ENCODE results near the gene NDUFB11. TPM values are rescaled to one million over a fixed set of nuclear protein-coding genes. Genes with fewer than 3 reads are reported as not detected.
A peak's percentile ranks its signal among the peaks of the same experiment; 100 is the strongest.
"Not testable (repeated sequence)": the region's sequence is repeated elsewhere in the genome, so short reads cannot be mapped to it uniquely, and the experiment has no call there.

Gene NDUFB11
- total RNA-seq, 5 donors from 2014 or later (not counting 1 experiment from before 2014, with no cell fraction given), result 52.9 to 64.1 (median 57.8) TPM

GRCh38 chrX:47143894-47144625 is 442 bp downstream of the NDUFB11 start:
- peaks cover 26 to 43% (median 33%) of the 10 kb centered on the region in 3 donors for H3K4me1 Mint-ChIP-seq
- peak in 12 of 35 experiments; percentile 6 to 23 (median 16) for DNase-seq
- POLR2A ChIA-PET, result interaction anchor here (0.6 to 1.3 kb wide), 4 partner anchors 12 to 90 kb away, joined by 3 to 6 read pairs (median 4); no protein-coding TSS in a partner anchor

DNA sequence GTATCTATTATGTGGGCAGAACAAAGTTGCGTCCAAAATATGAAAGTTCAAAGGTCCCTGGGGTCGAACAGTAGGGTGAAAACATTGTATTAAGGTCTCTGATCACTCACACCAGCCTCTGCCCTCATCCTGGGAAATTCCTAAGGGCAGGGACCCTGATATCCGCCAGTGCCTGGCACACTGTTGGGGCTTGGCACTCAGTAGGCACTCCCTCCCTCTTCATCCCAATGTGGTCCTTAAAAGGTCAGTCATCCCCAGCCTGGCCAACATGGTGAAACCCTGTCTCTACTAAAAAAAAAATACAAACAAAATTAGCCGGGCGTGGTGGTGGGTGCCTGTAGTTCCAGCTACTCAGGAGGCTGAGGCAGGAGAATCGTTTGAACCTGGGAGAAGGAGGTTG is 6.3 kb downstream of the NDUFB11 start:
- Histone ChIP-seq H3K27ac (ENCODE audit: low read length) (no peak overlapping the region), H3K4me3 (ENCODE audit: control insufficient read depth in 1 of 2, extremely low read depth in 1 of 2, low read length in 1 of 2) (no peak overlapping the region), H3K4me1 (ENCODE audit: control insufficient read depth in 1 of 2, extremely low read depth in 1 of 2, insufficient read depth in 2 of 2, low read length in 2 of 2) (peaks cover 0 to 1% of the 10 kb centered on the region in 2 experiments), H3K27me3 (replicated peaks in 1 of 2; ENCODE audit: control insufficient read depth in 2 of 2, extremely low read depth in 1 of 2, insufficient read depth in 2 of 2, low read length in 1 of 2) (no peaks in the 10 kb centered on the region), H3K9me3 (no peaks in the 10 kb centered on the region), H3K36me3 (ENCODE audit: control insufficient read depth in 2 of 2, extremely low read depth in 1 of 2, insufficient read depth in 1 of 2, low read length in 1 of 2) (peaks cover 0 to 6% of the 10 kb centered on the region in 2 donors)
- POLR2A ChIA-PET, result no interaction called here
- no peaks in the 10 kb centered on the region for H3K27me3 Mint-ChIP-seq
- H3K4me3 Mint-ChIP-seq, result no peak overlapping the region
- DNase-seq, result no peak
- peaks cover 21% of the 10 kb centered on the region for H3K36me3 Mint-ChIP-seq
- H3K4me1 Mint-ChIP-seq, result peaks cover 5 to 13% (median 8%) of the 10 kb centered on the region in 3 donors
- ATAC-seq (replicated peaks in 1 of 4), result no peak
- H3K9me3 Mint-ChIP-seq, result no peaks in the 10 kb centered on the region
- no peak overlapping the region for H3K27ac Mint-ChIP-seq
- 100% methylated on average over 1 of the region's 6 CpGs for WGBS (ENCODE audit: insufficient coverage)
- CTCF ChIA-PET, result no interaction called here

More at GRCh38 chrX:47143894-47144625, 442 bp downstream of the NDUFB11 start:
- peak; percentile 4 to 5 (median 4) for ATAC-seq (replicated peaks in 1 of 4)
- Histone ChIP-seq H3K27ac (ENCODE audit: low read length) (peak overlapping the region; percentile 92), H3K27me3 (replicated peaks in 1 of 2; ENCODE audit: control insufficient read depth in 2 of 2, extremely low read depth in 1 of 2, insufficient read depth in 2 of 2, low read length in 1 of 2) (no peaks in the 10 kb centered on the region), H3K36me3 (ENCODE audit: control insufficient read depth in 2 of 2, extremely low read depth in 1 of 2, insufficient read depth in 1 of 2, low read length in 1 of 2) (peaks cover 0 to 12% of the 10 kb centered on the region in 2 donors), H3K9me3 (no peaks in the 10 kb centered on the region), H3K4me1 (ENCODE audit: control insufficient read depth in 1 of 2, extremely low read depth in 1 of 2, insufficient read depth in 2 of 2, low read length in 2 of 2) (peaks cover 3 to 33% of the 10 kb centered on the region in 2 experiments), H3K4me3 (ENCODE audit: control insufficient read depth in 1 of 2, extremely low read depth in 1 of 2, low read length in 1 of 2) (peak overlapping the region; percentile 74 to 92)
- WGBS (ENCODE audit: insufficient coverage), result 0% methylated on average over 20 of the region's 46 CpGs
- no peaks in the 10 kb centered on the region for H3K9me3 Mint-ChIP-seq
- H3K36me3 Mint-ChIP-seq, result peaks cover 26% of the 10 kb centered on the region
- H3K27me3 Mint-ChIP-seq, result peaks cover 0 to 6% of the 10 kb centered on the region in 2 donors
- CTCF ChIA-PET, result interaction anchor here in 1 of 2 donors (0.6 to 1.4 kb wide), 5 partner anchors 14 to 241 kb away, joined by 3 to 7 read pairs (median 5); no protein-coding TSS in a partner anchor
- peak overlapping the region; percentile 96 to 97 for H3K27ac Mint-ChIP-seq
- peak overlapping the region; percentile 95 to 99 (median 97) for H3K4me3 Mint-ChIP-seq

GRCh38 chrX:47135650-47136049 is 8.9 kb downstream of the NDUFB11 start:
- H3K9me3 ChIP-seq; H3K36me3 ChIP-seq (ENCODE audit: control insufficient read depth in 2 of 2, extremely low read depth in 1 of 2, insufficient read depth in 1 of 2, low read length in 1 of 2); H3K4me1 Mint-ChIP-seq; H3K27ac ChIP-seq (ENCODE audit: low read length); CTCF ChIA-PET; H3K4me3 ChIP-seq (ENCODE audit: control insufficient read depth in 1 of 2, extremely low read depth in 1 of 2, low read length in 1 of 2); H3K27ac Mint-ChIP-seq; H3K4me3 Mint-ChIP-seq; ATAC-seq (replicated peaks in 1 of 4); H3K4me1 ChIP-seq (ENCODE audit: control insufficient read depth in 1 of 2, extremely low read depth in 1 of 2, insufficient read depth in 2 of 2, low read length in 2 of 2); DNase-seq; H3K9me3 Mint-ChIP-seq; H3K27me3 ChIP-seq (replicated peaks in 1 of 2; ENCODE audit: control insufficient read depth in 2 of 2, extremely low read depth in 1 of 2, insufficient read depth in 2 of 2, low read length in 1 of 2); POLR2A ChIA-PET; H3K36me3 Mint-ChIP-seq; H3K27me3 Mint-ChIP-seq: not testable (repeated sequence)
- 100% methylated on average over 1 of the region's 5 CpGs for WGBS (ENCODE audit: insufficient coverage)

DNA sequence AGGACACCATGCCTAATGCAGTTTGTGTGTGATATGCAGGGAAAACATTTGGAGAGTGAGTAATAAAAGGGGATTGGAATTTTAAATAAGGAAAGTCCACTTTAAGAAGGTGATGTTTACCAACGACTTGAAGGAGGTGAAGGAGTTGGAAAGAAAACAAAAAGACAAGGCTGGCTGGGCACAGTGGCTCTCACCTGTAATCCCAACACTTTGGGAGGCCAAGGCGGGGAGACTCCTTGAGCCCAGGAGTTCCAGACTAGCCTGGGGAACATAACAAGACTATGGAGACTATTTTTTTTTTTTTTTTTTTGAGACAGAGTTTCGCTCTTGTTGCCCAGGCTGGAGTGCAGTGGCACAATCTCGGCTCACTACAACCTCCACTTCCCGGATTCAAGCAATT is 11.0 kb downstream of the NDUFB11 start:
- Histone ChIP-seq H3K27me3 (replicated peaks in 1 of 2; ENCODE audit: control insufficient read depth in 2 of 2, extremely low read depth in 1 of 2, insufficient read depth in 2 of 2, low read length in 1 of 2) (no peaks in the 10 kb centered on the region), H3K9me3 (no peaks in the 10 kb centered on the region), H3K4me1 (ENCODE audit: control insufficient read depth in 1 of 2, extremely low read depth in 1 of 2, insufficient read depth in 2 of 2, low read length in 2 of 2) (peaks cover 0 to 6% of the 10 kb centered on the region in 2 experiments), H3K27ac (ENCODE audit: low read length) (no peak overlapping the region), H3K36me3 (ENCODE audit: control insufficient read depth in 2 of 2, extremely low read depth in 1 of 2, insufficient read depth in 1 of 2, low read length in 1 of 2) (no peaks in the 10 kb centered on the region), H3K4me3 (ENCODE audit: control insufficient read depth in 1 of 2, extremely low read depth in 1 of 2, low read length in 1 of 2) (no peak overlapping the region)
- no peak overlapping the region for H3K27ac Mint-ChIP-seq
- H3K4me3 Mint-ChIP-seq, result no peak overlapping the region
- H3K27me3 Mint-ChIP-seq, result no peaks in the 10 kb centered on the region
- no peaks in the 10 kb centered on the region for H3K9me3 Mint-ChIP-seq
- no peaks in the 10 kb centered on the region for H3K36me3 Mint-ChIP-seq
- peaks cover 0 to 4% (median 0%) of the 10 kb centered on the region in 3 donors for H3K4me1 Mint-ChIP-seq
- ChIA-PET CTCF (no interaction called here), POLR2A (interaction anchor here in 1 of 2 donors (0.8 kb wide), 1 partner anchor 44 kb away, joined by 3 read pairs; no protein-coding TSS in a partner anchor)
- no CpG with 5 or more reads among the region's 5 CpGs for WGBS (ENCODE audit: insufficient coverage)
- ATAC-seq (replicated peaks in 1 of 4) (no peak), DNase-seq (no peak)

GRCh38 chrX:47129899-47130358 is 14.6 kb downstream of the NDUFB11 start:
- no peaks in the 10 kb centered on the region for H3K27me3 ChIP-seq (replicated peaks in 1 of 2; ENCODE audit: control insufficient read depth in 2 of 2, extremely low read depth in 1 of 2, insufficient read depth in 2 of 2, low read length in 1 of 2)
- WGBS (ENCODE audit: insufficient coverage), result no CpG with 5 or more reads among the region's 11 CpGs
- H3K27ac ChIP-seq (ENCODE audit: low read length), result peak overlapping the region; percentile 51
- POLR2A ChIA-PET, result interaction anchor here (0.6 to 1.0 kb wide), 4 partner anchors 14 to 426 kb away, joined by 4 to 6 read pairs (median 4); partner anchors contain the start of gene RP2 (in 1 of the 2)
- no peak overlapping the region for H3K27ac Mint-ChIP-seq
- peak overlapping the region; percentile 88 to 95 (median 95) for H3K4me3 Mint-ChIP-seq
- DNase-seq, result no peak
- ATAC-seq (replicated peaks in 1 of 4), result no peak
- no peaks in the 10 kb centered on the region for H3K27me3 Mint-ChIP-seq
- H3K36me3 ChIP-seq (ENCODE audit: control insufficient read depth in 2 of 2, extremely low read depth in 1 of 2, insufficient read depth in 1 of 2, low read length in 1 of 2), result no peaks in the 10 kb centered on the region
- no peaks in the 10 kb centered on the region for H3K9me3 Mint-ChIP-seq
- CTCF ChIA-PET, result interaction anchor here (0.5 to 1.5 kb wide), 3 partner anchors 15 to 695 kb away, joined by 3 to 6 read pairs (median 3); partner anchors contain the start of gene NDUFB11 (in 1 of the 2)
- H3K4me3 ChIP-seq (ENCODE audit: control insufficient read depth in 1 of 2, extremely low read depth in 1 of 2, low read length in 1 of 2), result peak overlapping the region in 1 of 2 donors; percentile 53
- H3K4me1 Mint-ChIP-seq, result peaks cover 0 to 6% (median 2%) of the 10 kb centered on the region in 3 donors
- H3K4me1 ChIP-seq (ENCODE audit: control insufficient read depth in 1 of 2, extremely low read depth in 1 of 2, insufficient read depth in 2 of 2, low read length in 2 of 2), result peaks cover 0 to 7% of the 10 kb centered on the region in 2 experiments
- H3K9me3 ChIP-seq, result no peaks in the 10 kb centered on the region
- H3K36me3 Mint-ChIP-seq, result no peaks in the 10 kb centered on the region

DNA sequence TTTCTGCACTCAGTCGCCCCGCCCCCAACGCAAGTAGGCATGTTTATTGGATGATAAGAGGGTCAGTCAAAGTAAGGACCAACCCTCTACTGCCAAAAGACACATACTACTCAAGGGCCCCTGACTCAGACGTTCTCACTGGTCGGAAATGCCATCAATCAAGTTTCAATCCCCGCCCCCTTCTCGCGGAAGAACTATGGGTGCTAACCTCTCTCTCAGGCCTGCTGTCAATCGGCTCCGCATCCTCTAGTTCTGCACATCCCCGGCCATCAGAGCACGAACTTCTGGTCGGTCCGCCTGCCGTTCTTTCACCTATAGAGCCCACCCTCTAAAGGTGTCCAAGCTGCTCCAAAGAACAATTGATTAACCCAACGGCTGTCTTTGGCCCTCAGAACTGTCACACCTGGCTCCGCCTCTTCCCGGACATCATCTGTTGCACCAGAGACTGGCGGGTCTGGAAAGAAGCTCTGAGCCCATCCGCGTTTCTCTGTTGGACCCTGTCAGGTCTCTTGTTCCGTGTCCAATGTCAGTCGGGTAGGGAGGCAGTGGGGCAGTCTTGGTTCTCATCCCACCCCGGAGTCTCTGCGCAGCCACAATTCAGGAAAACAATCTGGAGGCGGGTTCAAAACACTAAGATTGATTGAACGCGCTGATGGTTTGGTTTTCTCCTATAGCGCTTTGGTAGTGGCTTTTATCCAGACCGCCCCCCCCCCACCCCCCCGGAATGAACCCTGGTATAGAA is 15.2 kb downstream of the NDUFB11 start:
- ChIA-PET CTCF (interaction anchor here in 1 of 2 donors (0.5 to 1.5 kb wide), 2 partner anchors 15 to 183 kb away, joined by 3 to 6 read pairs; partner anchors contain the start of gene NDUFB11), POLR2A (interaction anchor here (0.6 to 1.0 kb wide), 4 partner anchors 14 to 1912 kb away, joined by 3 to 4 read pairs (median 4); no protein-coding TSS in a partner anchor)
- peak overlapping the region; percentile 88 to 95 (median 95) for H3K4me3 Mint-ChIP-seq
- Histone ChIP-seq H3K9me3 (no peaks in the 10 kb centered on the region), H3K36me3 (ENCODE audit: control insufficient read depth in 2 of 2, extremely low read depth in 1 of 2, insufficient read depth in 1 of 2, low read length in 1 of 2) (no peaks in the 10 kb centered on the region), H3K4me3 (ENCODE audit: control insufficient read depth in 1 of 2, extremely low read depth in 1 of 2, low read length in 1 of 2) (peak overlapping the region; percentile 53 to 55), H3K27me3 (replicated peaks in 1 of 2; ENCODE audit: control insufficient read depth in 2 of 2, extremely low read depth in 1 of 2, insufficient read depth in 2 of 2, low read length in 1 of 2) (no peaks in the 10 kb centered on the region), H3K27ac (ENCODE audit: low read length) (peak overlapping the region; percentile 51), H3K4me1 (ENCODE audit: control insufficient read depth in 1 of 2, extremely low read depth in 1 of 2, insufficient read depth in 2 of 2, low read length in 2 of 2) (peaks cover 0 to 7% of the 10 kb centered on the region in 2 experiments)
- H3K27me3 Mint-ChIP-seq, result no peaks in the 10 kb centered on the region
- ATAC-seq (replicated peaks in 1 of 4) (peak; percentile 98 to 99 (median 98)), DNase-seq (peak; percentile 73 to 94 (median 86))
- peaks cover 0 to 6% (median 2%) of the 10 kb centered on the region in 3 donors for H3K4me1 Mint-ChIP-seq
- no peaks in the 10 kb centered on the region for H3K36me3 Mint-ChIP-seq
- peak overlapping the region; percentile 93 to 96 for H3K27ac Mint-ChIP-seq
- H3K9me3 Mint-ChIP-seq, result no peaks in the 10 kb centered on the region
- WGBS (ENCODE audit: insufficient coverage), result 0% methylated on average over 5 of the region's 31 CpGs
